ENCODE results near the gene PCSK1N. TPM values are rescaled to one million over a fixed set of nuclear protein-coding genes. Genes with fewer than 3 reads are reported as not detected.
"Not testable (repeated sequence)": the region's sequence is repeated elsewhere in the genome, so short reads cannot be mapped to it uniquely, and the experiment has no call there.

The PCSK1N gene
- 28.7 and 32.1 TPM in 2 replicates for total RNA-seq (2014; rRNA removed; shearing (Covaris generic))

GRCh38 chrX:48835524-48836329 lies at the start of gene PCSK1N:
TSS of gene PCSK1N (minus strand) at chrX:48835610. CDS start at chrX:48835532, 78 bp downstream.
- DNase-seq (ENCODE audit: low read depth) = peak; percentile 21

GRCh38 chrX:48883729-48884128 lies 48.3 kb upstream of the PCSK1N start:
- DNase-seq (ENCODE audit: low read depth) = no peak

- DNase-seq (ENCODE audit: low read depth) = not testable (repeated sequence)
Measured at GRCh38 chrX:48876944-48877343, 41.5 kb upstream of the PCSK1N start.

- DNase-seq (ENCODE audit: low read depth) = not testable (repeated sequence)
Measured at GRCh38 chrX:48872017-48872416, 36.6 kb upstream of the PCSK1N start.

GRCh38 chrX:48864210-48864609 lies 28.8 kb upstream of the PCSK1N start:
- DNase-seq (ENCODE audit: low read depth) = peak; percentile 68

- DNase-seq (ENCODE audit: low read depth) = peak; percentile 7
Measured at GRCh38 chrX:48854898-48855297, 19.5 kb upstream of the PCSK1N start.

- DNase-seq (ENCODE audit: low read depth) = not testable (repeated sequence)
Measured at GRCh38 chrX:48854121-48854804, 18.9 kb upstream of the PCSK1N start.

- DNase-seq (ENCODE audit: low read depth) = not testable (repeated sequence)
Measured at GRCh38 chrX:48853494-48853893, 18.1 kb upstream of the PCSK1N start.

- DNase-seq (ENCODE audit: low read depth) = no peak
Measured at GRCh38 chrX:48852857-48853256, 17.4 kb upstream of the PCSK1N start.

- no peak for DNase-seq (ENCODE audit: low read depth)
Measured at GRCh38 chrX:48848847-48849246, 13.4 kb upstream of the PCSK1N start.

GRCh38 chrX:48839686-48840085 lies 4.3 kb upstream of the PCSK1N start:
- no peak for DNase-seq (ENCODE audit: low read depth)

- DNase-seq (ENCODE audit: low read depth) = no peak
Measured at GRCh38 chrX:48834383-48834709, 1.1 kb downstream of the PCSK1N start.

GRCh38 chrX:48833542-48834138 lies 1.8 kb downstream of the PCSK1N start:
- peak; percentile 7 for DNase-seq (ENCODE audit: low read depth)

GRCh38 chrX:48831909-48832291 lies 3.5 kb downstream of the PCSK1N start:
- DNase-seq (ENCODE audit: low read depth) = no peak

- DNase-seq (ENCODE audit: low read depth) = no peak
Measured at GRCh38 chrX:48831136-48831908, 4.1 kb downstream of the PCSK1N start.

GRCh38 chrX:48829016-48829735 lies 6.2 kb downstream of the PCSK1N start:
- DNase-seq (ENCODE audit: low read depth) = no peak

- DNase-seq (ENCODE audit: low read depth) = no peak
Measured at GRCh38 chrX:48827654-48827968, 7.8 kb downstream of the PCSK1N start.

GRCh38 chrX:48826876-48827653 lies 8.3 kb downstream of the PCSK1N start:
- DNase-seq (ENCODE audit: low read depth) = no peak

GRCh38 chrX:48826135-48826875 lies 9.1 kb downstream of the PCSK1N start, which contains the start of gene ERAS:
TSS of gene ERAS (plus strand) at chrX:48826513. CDS start at chrX:48829124, 2,611 bp downstream.
- DNase-seq (ENCODE audit: low read depth) = no peak

- DNase-seq (ENCODE audit: low read depth) = no peak
Measured at GRCh38 chrX:48824066-48824465, 11.3 kb downstream of the PCSK1N start.
